Islet precursor cell (in vitro differentiated cells): ENCODE results near the gene LVRN.
"Not testable (repeated sequence)": the region's sequence is repeated elsewhere in the genome, so short reads cannot be mapped to it uniquely, and the experiment has no call there.

ENCODE experiments used
- DNase-seq: peaks from one replicate; pipeline ENCODE4 v3.0.0-alpha.2; 2018

The LVRN gene

GRCh38 chr5:115962239-115962564, at the start of gene LVRN:
Gene LVRN, plus strand, starts transcription at chr5:115962475. Its CDS starts 143 bp downstream, at chr5:115962618.
- DNase-seq = no peak

- not testable (repeated sequence) for DNase-seq
Measured at GRCh38 chr5:115913623-115914400, 48.5 kb upstream of the LVRN start.

- no peak for DNase-seq
Measured at GRCh38 chr5:115920171-115920725, 42.0 kb upstream of the LVRN start.

- not testable (repeated sequence) for DNase-seq
Measured at GRCh38 chr5:115928578-115929407, 33.5 kb upstream of the LVRN start.

GRCh38 chr5:115930171-115930570, 32.1 kb upstream of the LVRN start:
- peak; percentile 73 for DNase-seq

GRCh38 chr5:115930630-115931337, 31.5 kb upstream of the LVRN start:
- DNase-seq = no peak

GRCh38 chr5:115932991-115933390, 29.3 kb upstream of the LVRN start:
- no peak for DNase-seq

GRCh38 chr5:115934388-115934974, 27.8 kb upstream of the LVRN start:
- DNase-seq = no peak

- no peak for DNase-seq
Measured at GRCh38 chr5:115936031-115936430, 26.2 kb upstream of the LVRN start.

- no peak for DNase-seq
Measured at GRCh38 chr5:115939059-115939458, 23.2 kb upstream of the LVRN start.

- no peak for DNase-seq
Measured at GRCh38 chr5:115940080-115940810, 22.0 kb upstream of the LVRN start.

GRCh38 chr5:115941051-115941675, 21.1 kb upstream of the LVRN start:
- DNase-seq = no peak

GRCh38 chr5:115944501-115944900, 17.8 kb upstream of the LVRN start:
- no peak for DNase-seq

GRCh38 chr5:115946655-115947054, 15.6 kb upstream of the LVRN start:
- no peak for DNase-seq

GRCh38 chr5:115947260-115947659, 15.0 kb upstream of the LVRN start:
- DNase-seq = no peak

GRCh38 chr5:115948091-115948534, 14.2 kb upstream of the LVRN start:
- no peak for DNase-seq

GRCh38 chr5:115949096-115949495, 13.2 kb upstream of the LVRN start:
- DNase-seq = no peak

- DNase-seq = no peak
Measured at GRCh38 chr5:115952588-115952987, 9.7 kb upstream of the LVRN start.

GRCh38 chr5:115954144-115954543, 8.1 kb upstream of the LVRN start:
- no peak for DNase-seq

GRCh38 chr5:115956957-115957356, 5.3 kb upstream of the LVRN start:
- no peak for DNase-seq
